Coronary artery (tissue), 2 donors: ENCODE data around the gene BTNL8.

ENCODE experiments used
- DNase-seq: peaks from one replicate; pipeline ENCODE4 v3.0.0-alpha.2; 2017; ENCODE audit warnings: low spot score
- H3K27ac ChIP-seq, 2 donors: fragments of 200-600 bp; sonication (generic); one replicate each; pipeline ENCODE4 v1.5.1; 2016 to 2019
- H3K4me3 ChIP-seq: fragments of 200-600 bp; sonication (generic); 2 replicates; pipeline ENCODE4 v1.5.1; 2016; ENCODE audit warnings: mild to moderate bottlenecking, moderate library complexity
- CTCF ChIP-seq: fragments of 200-600 bp; sonication (generic); IDR thresholded peaks from one replicate; pipeline ENCODE4 v1.5.1; 2019; ENCODE audit warnings: antibody characterized with exemption

The BTNL8 gene, protein sequence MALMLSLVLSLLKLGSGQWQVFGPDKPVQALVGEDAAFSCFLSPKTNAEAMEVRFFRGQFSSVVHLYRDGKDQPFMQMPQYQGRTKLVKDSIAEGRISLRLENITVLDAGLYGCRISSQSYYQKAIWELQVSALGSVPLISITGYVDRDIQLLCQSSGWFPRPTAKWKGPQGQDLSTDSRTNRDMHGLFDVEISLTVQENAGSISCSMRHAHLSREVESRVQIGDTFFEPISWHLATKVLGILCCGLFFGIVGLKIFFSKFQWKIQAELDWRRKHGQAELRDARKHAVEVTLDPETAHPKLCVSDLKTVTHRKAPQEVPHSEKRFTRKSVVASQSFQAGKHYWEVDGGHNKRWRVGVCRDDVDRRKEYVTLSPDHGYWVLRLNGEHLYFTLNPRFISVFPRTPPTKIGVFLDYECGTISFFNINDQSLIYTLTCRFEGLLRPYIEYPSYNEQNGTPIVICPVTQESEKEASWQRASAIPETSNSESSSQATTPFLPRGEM

GRCh38 chr5:180898621-180899246 is at the start of gene BTNL8:
Gene BTNL8, plus strand, starts transcription at chr5:180899159. Its CDS starts 152 bp downstream, at chr5:180899311.
- no peak for DNase-seq
- no peak for TF ChIP-seq CTCF
- no peak within 1 kb of the TSS for H3K4me3 ChIP-seq

GRCh38 chr5:180849827-180850226 is 49.1 kb upstream of the BTNL8 start:
- TF ChIP-seq CTCF = no peak
- H3K4me3 ChIP-seq = no peak overlapping the region
- H3K27ac ChIP-seq = no peak overlapping the region
- DNase-seq = no peak

More at GRCh38 chr5:180898621-180899246, at the start of gene BTNL8:
- H3K27ac ChIP-seq = no peak within 1 kb of the TSS

DNA sequence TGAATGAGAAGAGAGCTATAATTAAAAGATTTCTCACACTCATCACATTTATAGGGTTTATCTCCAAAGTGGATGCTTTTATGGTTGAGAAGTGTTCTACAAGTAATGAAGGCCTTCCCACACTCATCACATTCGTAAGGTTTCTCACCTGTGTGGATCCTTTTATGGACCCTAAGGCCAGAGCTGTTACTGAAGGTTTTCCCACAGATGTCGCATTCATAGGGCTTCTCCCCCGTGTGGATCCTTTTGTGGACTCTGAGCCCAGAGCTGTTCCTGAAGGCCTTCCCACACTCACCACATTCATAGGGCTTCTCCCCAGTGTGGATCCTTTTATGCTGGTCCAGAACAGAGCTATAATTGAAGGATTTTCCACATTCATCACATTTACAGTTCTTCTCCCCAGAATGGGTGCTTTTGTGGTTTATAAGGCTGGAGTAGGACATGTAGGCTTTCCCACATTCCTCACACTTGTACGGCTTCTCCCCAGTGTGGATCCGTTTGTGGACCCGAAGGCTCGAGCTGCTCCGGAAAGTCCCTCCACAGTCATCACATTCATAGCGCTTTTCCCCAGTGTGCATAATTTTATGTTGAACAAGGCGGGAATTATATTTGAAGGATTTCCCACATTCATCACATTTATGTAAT is 48.4 kb upstream of the BTNL8 start:
- H3K4me3 ChIP-seq = no peak overlapping the region
- TF ChIP-seq CTCF = no peak
- H3K27ac ChIP-seq = no peak overlapping the region
- DNase-seq = no peak

- DNase-seq = no peak
- TF ChIP-seq CTCF = no peak
- H3K4me3 ChIP-seq = no peak overlapping the region
- no peak overlapping the region for H3K27ac ChIP-seq
These were observed 46.5 kb upstream of the BTNL8 start for GRCh38 chr5:180852495-180852894.

GRCh38 chr5:180853121-180853847 is 45.7 kb upstream of the BTNL8 start:
- H3K27ac ChIP-seq = no peak overlapping the region
- no peak for TF ChIP-seq CTCF
- no peak for DNase-seq
- H3K4me3 ChIP-seq = no peak overlapping the region

DNA sequence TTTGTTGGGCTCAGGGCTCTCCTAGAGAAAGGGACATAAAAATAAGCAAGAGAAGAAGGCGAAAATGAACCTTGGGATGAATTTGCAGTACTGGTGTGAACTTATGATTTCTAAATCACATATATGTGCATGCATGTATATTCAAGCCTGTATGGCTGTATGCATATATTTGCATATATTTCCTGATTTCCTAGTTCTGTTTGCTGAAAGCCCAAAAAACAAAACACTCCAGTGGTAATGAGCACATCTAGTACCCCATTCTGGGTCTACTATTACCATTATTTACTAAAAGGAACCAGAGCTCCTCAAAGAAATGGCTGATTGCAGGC is 45.1 kb upstream of the BTNL8 start:
- no peak for TF ChIP-seq CTCF
- DNase-seq = no peak
- Histone ChIP-seq H3K27ac (no peak overlapping the region), H3K4me3 (no peak overlapping the region)
